ENCODE measurements around the gene EFS.

EFS gene

GRCh38 chr14:23382276-23382675 is 17.3 kb upstream of the EFS start:
- ChIA-PET POLR2A (no interaction called here), CTCF (interaction anchor here (4.3 kb wide), 1 partner anchor 54 kb away, joined by 61 read pairs; no protein-coding TSS in a partner anchor)
- Histone ChIP-seq H3K27ac (ENCODE audit: extremely low read depth, low read depth, low read length) (no peak overlapping the region), H3K9me3 (ENCODE audit: control insufficient read depth, insufficient read depth, low read depth, low read length) (no peaks in the 10 kb centered on the region), H3K4me1 (ENCODE audit: control insufficient read depth, insufficient read depth, low read length) (no peaks in the 10 kb centered on the region), H3K4me3 (ENCODE audit: low read depth, low read length) (no peak overlapping the region), H3K36me3 (ENCODE audit: control insufficient read depth in 2 of 2, insufficient read depth in 1 of 2, low read length in 2 of 2) (no peaks in the 10 kb centered on the region)
- TF ChIP-seq ZNF561 (tag by site-specific recombination; IDR thresholded peaks at IDR 0.05; ENCODE audit: borderline replicate concordance), result no peak
- no peak for TF ChIP-seq ZNF221 (tag by site-specific recombination; IDR thresholded peaks at IDR 0.05; ENCODE audit: borderline replicate concordance)
- no peak for TF ChIP-seq TSHZ1 (tag by site-specific recombination; IDR thresholded peaks at IDR 0.05; ENCODE audit: borderline replicate concordance)
- TF ChIP-seq ZNF76 (tag by site-specific recombination; IDR thresholded peaks at IDR 0.05; ENCODE audit: borderline replicate concordance, low read depth), result no peak
- no peak for TF ChIP-seq ZNF114 (tag by site-specific recombination; IDR thresholded peaks at IDR 0.05)
- TF ChIP-seq ZNF521 (tag by site-specific recombination; IDR thresholded peaks at IDR 0.05), result no peak
- no peak for TF ChIP-seq PRDM1 (tag by site-specific recombination; IDR thresholded peaks at IDR 0.05)
- TF ChIP-seq, protein P1, sequence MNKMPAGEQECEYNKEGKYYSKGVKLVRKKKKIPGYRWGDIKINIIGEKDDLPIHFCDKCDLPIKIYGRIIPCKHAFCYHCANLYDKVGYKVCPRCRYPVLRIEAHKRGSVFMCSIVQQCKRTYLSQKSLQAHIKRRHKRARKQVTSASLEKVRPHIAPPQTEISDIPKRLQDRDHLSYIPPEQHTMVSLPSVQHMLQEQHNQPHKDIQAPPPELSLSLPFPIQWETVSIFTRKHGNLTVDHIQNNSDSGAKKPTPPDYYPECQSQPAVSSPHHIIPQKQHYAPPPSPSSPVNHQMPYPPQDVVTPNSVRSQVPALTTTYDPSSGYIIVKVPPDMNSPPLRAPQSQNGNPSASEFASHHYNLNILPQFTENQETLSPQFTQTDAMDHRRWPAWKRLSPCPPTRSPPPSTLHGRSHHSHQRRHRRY (tag by site-specific recombination; IDR thresholded peaks at IDR 0.05), result no peak
- no peak for TF ChIP-seq ZBTB20 (tag by site-specific recombination; IDR thresholded peaks at IDR 0.05)
- TF ChIP-seq ZNF23 (tag by site-specific recombination; IDR thresholded peaks at IDR 0.05; ENCODE audit: borderline replicate concordance), result no peak
- TF ChIP-seq ZNF544 (tag by site-specific recombination; IDR thresholded peaks at IDR 0.05), result no peak

GRCh38 chr14:23381871-23382270 is 16.9 kb upstream of the EFS start:
- Histone ChIP-seq H3K4me3 (ENCODE audit: low read depth, low read length) (no peak overlapping the region), H3K27ac (ENCODE audit: extremely low read depth, low read depth, low read length) (no peak overlapping the region), H3K36me3 (ENCODE audit: control insufficient read depth in 2 of 2, insufficient read depth in 1 of 2, low read length in 2 of 2) (no peaks in the 10 kb centered on the region), H3K9me3 (ENCODE audit: control insufficient read depth, insufficient read depth, low read depth, low read length) (no peaks in the 10 kb centered on the region), H3K4me1 (ENCODE audit: control insufficient read depth, insufficient read depth, low read length) (no peaks in the 10 kb centered on the region)
- TF ChIP-seq ZNF518A (tag by site-specific recombination; conservative IDR thresholded peaks at IDR 0.05; ENCODE audit: low read depth), result no peak
- no peak for TF ChIP-seq ZNF140 (tag by site-specific recombination; IDR thresholded peaks at IDR 0.05)
- TF ChIP-seq, protein P2, sequence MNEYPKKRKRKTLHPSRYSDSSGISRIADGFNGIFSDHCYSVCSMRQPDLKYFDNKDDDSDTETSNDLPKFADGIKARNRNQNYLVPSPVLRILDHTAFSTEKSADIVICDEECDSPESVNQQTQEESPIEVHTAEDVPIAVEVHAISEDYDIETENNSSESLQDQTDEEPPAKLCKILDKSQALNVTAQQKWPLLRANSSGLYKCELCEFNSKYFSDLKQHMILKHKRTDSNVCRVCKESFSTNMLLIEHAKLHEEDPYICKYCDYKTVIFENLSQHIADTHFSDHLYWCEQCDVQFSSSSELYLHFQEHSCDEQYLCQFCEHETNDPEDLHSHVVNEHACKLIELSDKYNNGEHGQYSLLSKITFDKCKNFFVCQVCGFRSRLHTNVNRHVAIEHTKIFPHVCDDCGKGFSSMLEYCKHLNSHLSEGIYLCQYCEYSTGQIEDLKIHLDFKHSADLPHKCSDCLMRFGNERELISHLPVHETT (tag by site-specific recombination; IDR thresholded peaks at IDR 0.05), result no peak
- POLR2A ChIA-PET, result no interaction called here
- CTCF ChIA-PET, result interaction anchor here (4.3 kb wide), 1 partner anchor 54 kb away, joined by 61 read pairs; no protein-coding TSS in a partner anchor
